Stomach (tissue), 9 donors: ENCODE data around the gene MCM3AP. TPM values are rescaled to one million over a fixed set of nuclear protein-coding genes. Genes with fewer than 3 reads are reported as not detected.

Experiments used
- DNase-seq, 2 donors: peaks; one replicate each; pipeline versions ENCODE4 v3.0.0 to v3.0.0-alpha.2; 2013 to 2019
- H3K27ac ChIP-seq, 5 donors: fragments of 200-600 bp in 4 of 5; sonication (generic) in 4 of 5; one replicate each; pipeline ENCODE4 v1.5.1; 2013 to 2019; ENCODE audit warnings: mild to moderate bottlenecking in 1 of 5, moderate library complexity in 1 of 5
- H3K27me3 ChIP-seq, 3 donors: fragments of 200-600 bp; sonication (generic); one replicate each; pipeline ENCODE4 v1.5.1; 2017 to 2019; ENCODE audit warnings: mixed run types in 1 of 3
- H3K36me3 ChIP-seq, 4 donors: fragments of 200-600 bp; sonication (generic); 1 replicate in 3 of 4; 2 replicates in 1 of 4; pipeline ENCODE4 v1.5.1; 2016 to 2019
- H3K4me1 ChIP-seq, 4 donors: fragments of 200-600 bp; sonication (generic); one replicate each; pipeline ENCODE4 v1.5.1; 2016 to 2019
- H3K4me3 ChIP-seq, 4 donors: fragments of 200-600 bp; sonication (generic) in 3 of 4; one replicate each; pipeline ENCODE4 v1.5.1; 2016 to 2019; ENCODE audit warnings: mild to moderate bottlenecking in 1 of 4
- H3K9me3 ChIP-seq, 4 donors: fragments of 200-600 bp; sonication (generic); one replicate each; pipeline ENCODE4 v1.5.1; 2016 to 2019
- EP300 ChIP-seq: sonication (generic); formaldehyde crosslinking; IDR thresholded peaks from one replicate; pipeline ENCODE4 v1.6.1; 2017; ENCODE audit warnings: antibody characterized with exemption
- POLR2A ChIP-seq, 4 donors: fragments of 450-650 bp; IDR thresholded peaks; one replicate each; pipeline ENCODE4 v1.6.1; 2016; ENCODE audit warnings: antibody characterized with exemption in 4 of 4, control low read depth in 2 of 4, mild to moderate bottlenecking in 1 of 4, moderate library complexity in 1 of 4
- POLR2AphosphoS5 ChIP-seq, 3 donors: sonication (generic); formaldehyde crosslinking; IDR thresholded peaks; one replicate each; pipeline ENCODE4 v1.6.1; 2016; ENCODE audit warnings: antibody characterized with exemption in 3 of 3
- WGBS, 5 donors: extraction: QIAGEN DNeasy Blood & Tissue Kit in 3 of 5; methylation state at CpG; one replicate each; pipeline versions ENCODE4 v1.1.5 to v1.1.7; 2013 to 2018; 5-methylcytosine and 5-hydroxymethylcytosine counted together
- intact Hi-C: fragments of 100-400 bp; cut with DNase I; formaldehyde crosslinking; loops from one replicate; pipeline ENCODE4 v1.15.1; 2023; ENCODE audit warnings: low total_unique reads
- polyA plus RNA-seq, 3 donors: library from polyadenylated mRNA; stranded (reverse); fragments of 200-250 nt; gene quantifications; one replicate each; pipeline ENCODE4 v1.2.3, GENCODE V29; 2013
- total RNA-seq, 5 donors: library from RNA; depleted of rRNA; stranded (reverse); fragments of >200 nt; gene quantifications; one replicate each; pipeline versions ENCODE4 v1.1.0 to v1.2.3, GENCODE V29; 2014 to 2016
- TF ChIP-seq, protein P1 (sequence below), 7 experiments: fragments of 450-650 bp in 4 of 7; fragments of 200-600 bp in 3 of 7; sonication (generic) in 3 of 7; IDR thresholded peaks; one replicate each; pipeline ENCODE4 v1.5.1; 2016 to 2019; ENCODE audit warnings: antibody characterized with exemption in 7 of 7, control low read depth in 2 of 7, mild to moderate bottlenecking in 1 of 7
- donor health status: healthy with polysubstance abuse.
- donor health status: Bipolar disorder and iron deficiency.
- donor health status: healthy.

Gene MCM3AP
- total and polyA plus RNA-seq, 8 donors: 18.9 to 555 (median 57.4) TPM

DNA sequence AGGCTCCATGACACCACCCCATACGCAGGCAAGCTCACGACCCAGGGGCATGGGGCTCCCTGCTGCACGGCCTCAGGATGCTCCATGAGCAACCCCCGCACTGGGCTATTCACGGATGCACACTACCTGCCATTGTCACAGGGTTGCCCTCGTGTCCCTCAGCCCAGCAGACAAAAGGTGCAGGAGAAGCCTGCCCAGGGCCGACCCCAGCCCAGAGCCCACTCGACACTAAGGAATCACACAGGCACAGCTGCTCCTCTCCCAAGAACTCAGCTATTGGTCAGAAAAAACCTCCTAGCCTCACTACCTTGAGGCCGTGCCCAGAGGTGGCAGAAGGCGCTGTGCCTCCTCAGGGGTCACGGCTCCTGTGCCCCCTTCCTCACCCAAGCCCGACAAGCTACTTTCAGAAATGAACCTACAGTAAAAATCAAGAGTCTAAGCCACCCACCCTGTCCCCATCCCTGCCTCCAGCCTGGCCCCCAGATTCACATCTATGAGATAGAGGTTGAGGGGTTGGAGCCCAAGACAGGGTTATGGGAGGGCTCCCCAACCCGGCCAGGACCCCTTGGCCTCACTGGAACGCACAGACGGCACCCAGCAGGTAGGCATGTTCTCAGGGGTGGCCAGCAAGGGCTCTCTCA is 94.8 kb downstream of the MCM3AP start:
- Histone ChIP-seq H3K4me1 (peaks cover 0 to 22% (median 10%) of the 10 kb centered on the region in 4 donors), H3K36me3 (peaks cover 34 to 65% (median 59%) of the 10 kb centered on the region in 4 donors), H3K4me3 (no peak overlapping the region), H3K27ac (peak overlapping the region in 2 of 5 donors; percentile 20 to 46), H3K9me3 (no peaks in the 10 kb centered on the region), H3K27me3 (no peaks in the 10 kb centered on the region)
- TF ChIP-seq POLR2A (IDR thresholded peaks at IDR 0.05) (no peak), POLR2AphosphoS5 (IDR thresholded peaks at IDR 0.05) (no peak), EP300 (no peak)
- TF ChIP-seq, protein P1, sequence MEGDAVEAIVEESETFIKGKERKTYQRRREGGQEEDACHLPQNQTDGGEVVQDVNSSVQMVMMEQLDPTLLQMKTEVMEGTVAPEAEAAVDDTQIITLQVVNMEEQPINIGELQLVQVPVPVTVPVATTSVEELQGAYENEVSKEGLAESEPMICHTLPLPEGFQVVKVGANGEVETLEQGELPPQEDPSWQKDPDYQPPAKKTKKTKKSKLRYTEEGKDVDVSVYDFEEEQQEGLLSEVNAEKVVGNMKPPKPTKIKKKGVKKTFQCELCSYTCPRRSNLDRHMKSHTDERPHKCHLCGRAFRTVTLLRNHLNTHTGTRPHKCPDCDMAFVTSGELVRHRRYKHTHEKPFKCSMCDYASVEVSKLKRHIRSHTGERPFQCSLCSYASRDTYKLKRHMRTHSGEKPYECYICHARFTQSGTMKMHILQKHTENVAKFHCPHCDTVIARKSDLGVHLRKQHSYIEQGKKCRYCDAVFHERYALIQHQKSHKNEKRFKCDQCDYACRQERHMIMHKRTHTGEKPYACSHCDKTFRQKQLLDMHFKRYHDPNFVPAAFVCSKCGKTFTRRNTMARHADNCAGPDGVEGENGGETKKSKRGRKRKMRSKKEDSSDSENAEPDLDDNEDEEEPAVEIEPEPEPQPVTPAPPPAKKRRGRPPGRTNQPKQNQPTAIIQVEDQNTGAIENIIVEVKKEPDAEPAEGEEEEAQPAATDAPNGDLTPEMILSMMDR (IDR thresholded peaks at IDR 0.05): no peak
- WGBS, 5 donors: 88 to 98% (median 89%) methylated on average over 8 to 15 of the region's 15 CpGs
- DNase-seq: peak in 1 of 2 donors; percentile 0
- intact Hi-C loops: no loop called here

DNA sequence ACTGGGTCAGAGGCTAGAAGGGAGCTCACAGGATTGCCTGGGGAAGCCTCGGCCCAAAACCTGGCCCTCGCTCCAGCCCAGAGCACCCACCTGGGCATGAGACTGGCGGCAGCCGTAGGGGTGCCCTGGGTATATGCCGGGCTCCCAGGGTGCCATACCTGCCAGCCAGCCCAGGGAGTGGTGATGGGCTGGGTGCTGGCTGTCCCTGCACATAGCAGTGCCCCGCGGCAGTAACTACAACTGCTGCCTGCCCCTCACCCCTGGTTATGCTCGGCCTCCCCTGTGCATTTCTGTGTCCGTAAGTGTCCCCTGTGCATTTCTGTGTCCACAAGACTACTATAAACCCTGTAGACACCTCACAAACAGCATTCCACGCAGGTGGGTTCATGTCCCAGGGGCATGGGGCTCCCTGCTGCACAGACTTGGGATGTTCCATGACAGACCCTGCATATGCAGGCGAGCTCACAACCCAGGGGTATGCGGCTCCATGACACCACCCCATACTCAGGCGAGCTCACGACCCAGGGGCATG is 95.4 kb downstream of the MCM3AP start:
- peaks cover 29 to 59% (median 54%) of the 10 kb centered on the region in 4 donors for H3K36me3 ChIP-seq
- intact Hi-C loops: no loop called here
- peak overlapping the region in 2 of 5 donors; percentile 37 to 67 for H3K27ac ChIP-seq
- peaks cover 0 to 27% (median 10%) of the 10 kb centered on the region in 4 donors for H3K4me1 ChIP-seq
- 94 to 98% (median 96%) methylated on average over 6 to 14 of the region's 14 CpGs for WGBS, 5 donors
- peaks cover 0 to under 1% (median 0%) of the 10 kb centered on the region in 3 donors for H3K27me3 ChIP-seq
- no peaks in the 10 kb centered on the region for H3K9me3 ChIP-seq
- DNase-seq: no peak
- H3K4me3 ChIP-seq: no peak overlapping the region
- TF ChIP-seq EP300 (no peak), POLR2AphosphoS5 (IDR thresholded peaks at IDR 0.05) (no peak), POLR2A (IDR thresholded peaks at IDR 0.05) (no peak)
- TF ChIP-seq, protein P1 (IDR thresholded peaks at IDR 0.05): no peak

DNA sequence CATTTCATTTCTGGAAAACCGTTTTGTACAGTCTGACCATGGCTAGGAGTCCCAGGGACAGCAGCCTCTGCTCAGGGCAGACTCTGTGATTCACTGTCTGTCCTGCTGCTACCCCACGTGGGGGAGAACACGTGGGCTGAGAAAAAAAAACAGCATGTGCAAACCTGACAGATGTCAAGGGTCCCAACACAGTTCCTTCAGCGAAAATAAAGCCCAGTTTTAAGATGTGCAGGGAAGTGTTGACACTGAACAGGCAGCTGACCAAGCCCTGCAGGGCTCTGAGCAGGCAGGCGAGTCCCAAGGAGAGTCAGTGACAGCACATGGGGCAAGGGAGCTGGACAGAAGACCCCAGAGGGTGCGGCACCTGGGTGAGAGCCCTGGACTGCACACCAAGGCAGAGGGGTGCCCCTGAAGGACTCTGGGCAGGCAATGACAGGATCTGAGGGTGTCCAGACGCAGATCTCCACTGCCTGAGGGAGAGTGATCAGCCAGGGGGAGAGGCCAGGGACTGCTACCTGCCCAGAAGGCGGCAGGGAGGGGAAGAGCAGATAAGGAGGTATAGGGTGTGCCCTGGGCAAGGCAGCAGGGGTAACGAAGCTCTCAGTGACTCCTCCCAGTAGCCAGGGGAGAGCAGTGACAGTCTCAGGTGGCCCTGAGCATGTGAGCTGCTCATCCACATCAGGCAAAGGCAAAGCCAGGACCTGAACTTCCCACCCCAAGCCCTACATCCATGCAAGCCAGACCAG is 96.0 kb downstream of the MCM3AP start:
- 62 to 83% (median 73%) methylated on average over 8 to 9 of the region's 9 CpGs for WGBS, 5 donors
- intact Hi-C loops: no loop called here
- H3K27me3 ChIP-seq: peaks cover 0 to 7% (median 0%) of the 10 kb centered on the region in 3 donors
- TF ChIP-seq POLR2AphosphoS5 (IDR thresholded peaks at IDR 0.05): no peak
- TF ChIP-seq, protein P1 (IDR thresholded peaks at IDR 0.05): no peak
- no peak for TF ChIP-seq EP300
- no peak for TF ChIP-seq POLR2A (IDR thresholded peaks at IDR 0.05)
- H3K27ac ChIP-seq: peak overlapping the region in 4 of 5 donors; percentile 37 to 67 (median 49)
- H3K4me3 ChIP-seq: no peak overlapping the region
- H3K36me3 ChIP-seq: peaks cover 25 to 53% (median 47%) of the 10 kb centered on the region in 4 donors
- peaks cover 0 to 31% (median 10%) of the 10 kb centered on the region in 4 donors for H3K4me1 ChIP-seq
- H3K9me3 ChIP-seq: no peaks in the 10 kb centered on the region
- DNase-seq: peak in 1 of 2 donors; percentile 19
